GM06990 (cell line): ENCODE results near the gene MT1A.
A peak's percentile ranks its signal among the peaks of the same experiment; 100 is the strongest.
"Not testable (repeated sequence)": the region's sequence is repeated elsewhere in the genome, so short reads cannot be mapped to it uniquely, and the experiment has no call there.

ENCODE experiments used
- DNase-seq: peaks from one replicate; pipeline ENCODE4 v3.0.0-alpha.2; 2011; ENCODE audit not compliant: insufficient read length; ENCODE audit errors: extremely low read depth
- H3K27me3 ChIP-seq: replicated peaks from 2 replicates; pipeline ENCODE4 v1.6.0; 2011; ENCODE audit warnings: low read length; ENCODE audit not compliant: control insufficient read depth, insufficient read depth
- H3K36me3 ChIP-seq: 2 replicates; pipeline ENCODE4 v1.5.1; 2011; ENCODE audit warnings: low read length; ENCODE audit not compliant: control insufficient read depth, insufficient read depth
- H3K4me3 ChIP-seq: replicated peaks from 2 replicates; pipeline ENCODE4 v1.5.1; 2011; ENCODE audit warnings: low read depth, mild to moderate bottlenecking, control low read depth, low read length
- CTCF ChIP-seq: IDR thresholded peaks from 2 replicates; pipeline ENCODE4 v1.5.1; 2011; ENCODE audit warnings: low read length, control low read depth, mild to moderate bottlenecking, inconsistent platforms; ENCODE audit not compliant: insufficient read depth, poor library complexity, severe bottlenecking

MT1A gene

GRCh38 chr16:56672761-56673536, 34.5 kb downstream of the MT1A start:
- no peaks in the 10 kb centered on the region for H3K36me3 ChIP-seq
- TF ChIP-seq CTCF, result no peak
- peaks cover 7% of the 10 kb centered on the region for H3K27me3 ChIP-seq
- no peak overlapping the region for H3K4me3 ChIP-seq
- no peak for DNase-seq

- DNase-seq, result no peak
These were observed 35.5 kb downstream of the MT1A start for GRCh38 chr16:56673921-56674320.

GRCh38 chr16:56674570-56674969, 36.1 kb downstream of the MT1A start:
- not testable (repeated sequence) for DNase-seq, H3K4me3 ChIP-seq, H3K27me3 ChIP-seq, H3K36me3 ChIP-seq

More at GRCh38 chr16:56673921-56674320, 35.5 kb downstream of the MT1A start:
- peaks cover 4% of the 10 kb centered on the region for H3K27me3 ChIP-seq
- no peak overlapping the region for H3K4me3 ChIP-seq
- peak; percentile 62 for TF ChIP-seq CTCF
- H3K36me3 ChIP-seq, result no peaks in the 10 kb centered on the region

GRCh38 chr16:56675685-56676210, 37.3 kb downstream of the MT1A start:
- H3K36me3 ChIP-seq, result no peaks in the 10 kb centered on the region
- TF ChIP-seq CTCF, result no peak
- no peak for DNase-seq
- H3K4me3 ChIP-seq, result peak overlapping the region; percentile 19; the same call in 1 of the 2 replicates
- no peaks in the 10 kb centered on the region; the same call in none of the 2 replicates for H3K27me3 ChIP-seq

- Histone ChIP-seq H3K4me3 (no peak overlapping the region), H3K36me3 (no peaks in the 10 kb centered on the region), H3K27me3 (no peaks in the 10 kb centered on the region; the same call in 1 of the 2 replicates)
- no peak for TF ChIP-seq CTCF
- no peak for DNase-seq
These were observed 39.0 kb downstream of the MT1A start for GRCh38 chr16:56677474-56677873.

GRCh38 chr16:56679078-56679730, 40.7 kb downstream of the MT1A start:
- H3K4me3 ChIP-seq, result no peak overlapping the region
- no peaks in the 10 kb centered on the region for H3K36me3 ChIP-seq
- no peaks in the 10 kb centered on the region for H3K27me3 ChIP-seq
- no peak for TF ChIP-seq CTCF
- no peak for DNase-seq
